Activated T-cell treated with anti-CD3 and anti-CD28 coated beads for 48 hours (primary cell): ENCODE data around the gene ARHGEF6.
A peak's percentile ranks its signal among the peaks of the same experiment; 100 is the strongest.

Experiments
- DNase-seq: peaks from one replicate; pipeline ENCODE4 v3.0.0-alpha.2; 2020; ENCODE audit warnings: low read depth

The ARHGEF6 gene

DNA sequence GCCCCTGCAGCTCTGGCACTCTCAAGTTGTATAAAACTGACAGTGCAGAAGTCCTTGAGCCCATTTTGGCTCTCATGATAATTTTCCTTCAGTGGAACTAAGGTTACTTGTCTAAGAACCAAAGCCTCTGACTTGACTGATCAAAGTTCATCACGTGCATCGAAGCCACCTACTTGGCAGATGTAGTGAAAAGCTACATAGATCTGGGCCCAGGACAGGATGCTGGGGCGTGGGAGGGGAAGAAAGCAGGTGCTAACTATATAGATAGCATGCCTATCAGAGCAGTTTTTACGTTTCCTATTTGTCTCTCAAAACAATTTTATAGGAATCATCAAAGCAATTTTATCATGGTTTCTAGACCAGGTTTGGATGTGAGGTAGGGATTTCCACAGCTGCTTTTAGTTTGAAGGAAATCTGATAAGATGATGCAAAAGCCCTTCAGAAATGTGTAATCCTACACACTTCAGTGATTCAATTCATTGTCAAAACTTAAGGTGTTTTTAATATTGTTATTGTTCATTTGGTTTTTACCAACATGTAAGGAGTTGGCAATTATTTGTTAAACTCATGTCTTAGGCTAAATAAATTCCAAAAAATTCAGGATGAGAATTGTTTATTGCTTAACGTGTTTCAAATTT is 134.0 kb downstream of the ARHGEF6 start:
- DNase-seq, result peak; percentile 38

DNA sequence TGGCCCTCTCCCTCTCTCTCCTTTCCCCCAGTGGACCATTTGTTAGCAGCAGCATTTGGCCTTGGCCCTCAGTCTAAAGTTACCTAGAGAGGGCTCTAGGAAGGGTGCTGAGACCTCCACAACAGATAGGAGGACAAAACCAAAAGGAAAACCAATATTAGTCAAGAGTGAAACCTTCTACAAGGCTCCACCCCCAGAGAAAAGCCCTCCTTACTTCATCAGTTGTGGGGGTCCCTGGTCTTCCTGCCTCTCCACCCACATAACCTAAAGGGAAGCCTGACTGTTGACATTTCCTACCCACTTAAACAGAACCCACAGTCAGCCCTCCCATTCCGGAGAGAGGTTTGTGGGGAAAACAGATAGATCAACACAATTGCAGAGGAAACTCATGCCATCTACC is 137.5 kb downstream of the ARHGEF6 start:
- DNase-seq, result no peak

DNA sequence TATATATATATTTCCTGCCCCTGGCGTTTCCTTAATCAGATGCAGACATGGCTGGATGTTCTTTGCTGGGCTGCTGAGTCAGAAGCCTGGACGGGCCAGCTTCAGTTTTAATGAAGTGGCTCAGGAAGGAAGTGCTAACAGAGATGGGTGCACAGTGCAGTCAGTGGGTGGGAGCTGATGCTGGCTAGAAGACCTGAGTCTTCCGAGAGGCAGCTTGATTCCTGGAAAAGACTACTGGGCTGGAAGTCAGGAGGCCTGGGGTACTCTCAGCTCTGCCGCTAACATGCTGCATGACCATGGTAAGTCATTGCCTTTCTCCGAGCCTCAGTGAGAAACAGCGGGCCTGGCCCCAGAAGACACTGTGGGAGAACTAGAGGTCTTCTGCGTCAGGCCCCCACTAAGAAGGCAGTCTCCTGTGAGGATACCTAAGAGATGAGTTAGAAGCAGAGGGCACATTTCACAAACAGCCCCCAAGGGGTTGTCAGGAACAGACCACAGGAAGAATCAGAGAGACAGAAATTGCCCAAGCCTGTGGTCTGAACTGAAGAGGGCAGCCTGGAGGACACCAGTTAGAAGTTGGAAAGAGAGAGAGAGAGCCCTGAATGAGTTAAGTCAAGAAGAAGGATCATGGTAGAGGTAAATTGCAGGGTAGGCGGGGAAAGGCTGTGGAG is 141.1 kb downstream of the ARHGEF6 start:
- no peak for DNase-seq

DNA sequence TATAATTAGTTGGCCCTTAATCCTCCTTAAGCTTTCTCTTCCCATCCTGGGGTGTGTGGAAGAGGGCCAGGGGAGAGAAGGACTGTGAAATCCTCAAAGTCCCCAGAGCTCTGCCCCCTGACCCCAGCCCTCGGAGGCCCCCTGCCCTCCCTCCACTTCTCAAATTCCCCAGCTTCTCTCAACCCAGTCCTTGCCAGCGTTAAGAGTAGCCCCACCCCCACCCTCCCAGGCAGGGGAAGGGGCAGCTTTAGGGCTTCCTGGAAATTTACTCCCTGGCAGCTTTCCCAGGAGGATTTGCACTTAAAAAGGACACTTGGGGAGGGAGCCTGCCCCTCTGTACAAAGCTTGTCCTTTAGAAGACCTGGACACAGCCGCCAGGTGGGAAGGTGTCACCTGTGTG is 144.6 kb downstream of the ARHGEF6 start:
- no peak for DNase-seq

DNA sequence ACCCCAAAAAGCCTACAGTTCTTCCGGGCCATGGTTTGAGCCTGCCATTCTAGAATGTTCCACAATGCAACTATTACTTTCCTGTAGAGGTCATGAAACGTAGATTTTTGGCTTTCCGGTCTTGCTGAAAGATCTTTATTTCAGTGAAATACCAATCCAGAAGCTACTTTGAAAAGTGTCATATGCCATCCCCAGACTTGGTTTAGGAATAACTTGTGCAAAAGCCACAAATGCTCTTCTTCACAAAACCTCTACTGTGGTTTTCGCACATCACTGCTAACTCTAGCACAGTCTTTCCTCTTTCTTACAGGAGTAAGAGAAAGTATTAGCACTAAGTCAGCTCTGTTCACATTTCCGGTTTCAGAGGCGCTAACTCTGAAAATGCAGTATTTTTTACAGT is 145.5 kb downstream of the ARHGEF6 start:
- DNase-seq, result no peak

DNA sequence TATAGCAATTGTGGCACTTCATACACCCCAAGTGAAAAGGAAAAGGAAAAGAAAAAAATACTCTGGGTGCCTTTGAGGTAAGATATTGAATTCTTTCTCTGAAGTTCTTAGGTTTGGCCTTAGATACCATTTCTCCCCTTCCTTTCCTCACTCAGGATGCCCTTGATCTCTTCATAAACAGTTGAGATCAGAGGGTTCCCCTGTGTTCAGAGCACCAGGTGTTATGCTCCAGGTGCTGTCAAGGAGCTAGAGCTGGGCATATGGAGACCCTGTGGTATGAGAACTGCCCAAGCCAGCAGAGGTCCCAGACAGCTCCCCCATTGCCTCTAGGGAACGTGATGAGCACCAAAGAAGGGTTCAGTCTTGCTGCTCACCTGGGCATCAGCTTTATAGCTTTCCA is 149.9 kb downstream of the ARHGEF6 start:
- no peak for DNase-seq

DNA sequence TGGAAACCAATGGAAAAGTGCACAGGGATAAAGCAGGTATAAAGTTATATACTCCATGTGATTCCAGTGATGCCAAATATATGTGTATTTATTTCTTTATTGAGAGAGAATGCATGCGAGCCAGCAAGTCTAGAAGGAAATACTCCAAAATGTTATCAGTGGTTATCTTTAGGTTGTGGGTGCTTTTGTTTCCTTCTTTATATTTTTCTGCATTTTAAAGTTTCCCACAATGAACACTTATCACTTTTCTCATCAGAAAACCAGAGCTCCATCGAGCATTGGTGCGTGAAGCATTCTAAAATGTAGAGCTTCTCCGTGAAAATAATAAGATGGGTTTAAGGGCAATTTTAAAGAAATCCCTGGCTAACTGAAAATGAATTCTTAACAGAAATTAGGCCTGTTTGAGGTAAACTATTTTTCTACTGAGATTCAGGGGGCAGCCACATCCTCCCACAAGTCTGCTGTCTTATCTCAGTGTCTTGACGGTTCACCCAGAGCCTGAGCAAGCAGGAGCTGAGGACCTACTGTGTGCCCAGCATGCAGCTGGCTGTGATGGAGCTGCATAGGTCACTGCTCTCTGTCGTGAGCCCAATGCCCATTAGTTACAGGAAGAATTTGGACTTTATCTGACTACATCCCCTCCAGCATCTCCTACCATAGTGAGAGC is 151.5 kb downstream of the ARHGEF6 start:
- no peak for DNase-seq

DNA sequence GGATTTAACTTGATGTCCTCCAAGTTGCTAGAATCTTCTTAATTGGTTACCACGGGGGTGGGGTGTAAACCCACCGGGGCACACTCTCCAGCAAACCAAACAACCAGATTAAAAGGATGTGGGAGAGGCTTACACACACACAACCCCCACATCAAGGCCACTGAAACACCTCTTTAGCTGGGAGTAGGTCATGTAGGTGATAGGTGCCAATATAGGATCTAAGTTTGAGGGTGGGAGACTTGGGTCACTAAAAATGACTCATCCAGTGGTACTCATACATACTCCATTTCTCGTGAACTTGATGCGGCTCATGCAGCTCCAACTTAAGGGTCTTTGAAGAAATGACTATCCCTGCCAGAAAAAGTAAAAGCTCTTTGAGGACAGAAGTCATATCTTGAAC is 153.3 kb downstream of the ARHGEF6 start:
- no peak for DNase-seq

DNA sequence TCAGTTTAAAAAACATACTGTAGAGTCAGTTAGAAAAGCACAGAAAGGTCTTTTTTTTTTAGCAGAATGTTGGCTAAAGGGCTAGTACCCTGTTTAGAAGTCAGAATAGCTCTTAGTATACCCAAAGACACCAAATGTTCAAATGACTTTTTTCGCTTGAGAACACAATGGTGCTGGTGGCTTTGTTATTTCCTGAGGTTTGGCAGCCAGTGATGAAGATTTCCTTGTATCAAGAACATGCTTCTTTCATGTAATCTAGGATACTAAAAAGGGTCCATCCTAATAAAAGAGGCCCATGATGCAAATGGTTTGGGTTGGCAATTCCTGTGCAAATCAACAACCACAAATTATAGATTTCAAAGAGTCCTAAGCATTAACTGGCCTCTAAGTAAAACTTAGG is 153.8 kb downstream of the ARHGEF6 start:
- DNase-seq, result no peak

DNA sequence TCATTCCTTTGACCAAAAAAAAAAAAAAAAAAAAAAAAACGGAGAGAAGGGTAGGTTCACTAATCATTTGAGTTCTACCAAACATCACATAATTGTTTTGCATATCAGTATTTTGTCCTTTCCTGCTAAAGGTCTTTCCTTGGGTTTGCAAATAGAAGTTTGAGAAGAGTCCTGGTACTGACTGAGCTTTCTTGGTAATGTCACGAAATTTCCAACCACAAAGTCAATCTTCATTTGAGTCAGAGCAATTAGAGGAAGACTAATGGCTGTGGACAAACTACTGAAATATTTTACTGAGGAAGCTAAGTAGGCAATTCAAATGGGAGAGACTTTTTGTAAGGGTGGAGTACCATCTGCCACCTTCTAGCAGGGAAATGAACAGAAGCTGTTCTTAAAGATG is 154.5 kb downstream of the ARHGEF6 start:
- no peak for DNase-seq

DNA sequence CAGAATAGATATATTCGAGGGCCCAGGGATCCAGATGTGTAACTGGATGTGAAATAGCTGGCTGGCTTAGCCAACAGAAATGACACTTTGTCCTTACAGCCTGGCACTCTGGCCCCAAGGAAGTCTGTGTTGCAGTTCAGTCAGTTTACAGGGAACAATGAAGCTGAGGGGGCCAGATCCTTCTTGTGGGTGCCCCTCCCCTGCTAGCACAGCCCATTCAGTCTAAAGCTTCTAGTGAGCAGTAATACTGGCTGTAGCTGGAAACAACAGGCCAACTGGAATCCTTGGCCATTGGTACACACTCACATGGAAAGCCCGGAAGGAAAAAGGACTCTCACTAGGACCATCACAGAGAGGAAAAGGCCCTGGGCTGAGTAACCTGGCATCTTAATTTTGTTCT is 155.5 kb downstream of the ARHGEF6 start:
- no peak for DNase-seq

DNA sequence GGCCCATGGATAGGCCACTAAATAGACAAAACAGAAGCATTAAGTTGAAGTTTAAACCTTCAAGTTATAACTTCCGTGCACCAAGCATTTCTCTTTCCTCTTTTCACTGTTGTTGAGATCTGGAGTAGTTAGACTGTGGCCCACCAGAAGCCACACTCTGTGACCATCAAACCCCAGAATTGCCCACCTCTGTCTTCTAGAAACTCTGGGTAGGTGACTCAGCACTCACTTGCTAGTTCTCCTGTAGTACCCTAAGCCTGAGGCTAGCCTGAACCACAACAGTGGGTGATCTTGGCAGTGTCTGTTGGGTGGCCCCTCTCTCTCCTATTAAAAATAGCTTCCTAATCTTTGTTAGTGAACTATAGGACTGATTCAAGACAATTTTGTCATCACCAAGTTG is 157.3 kb downstream of the ARHGEF6 start:
- no peak for DNase-seq

DNA sequence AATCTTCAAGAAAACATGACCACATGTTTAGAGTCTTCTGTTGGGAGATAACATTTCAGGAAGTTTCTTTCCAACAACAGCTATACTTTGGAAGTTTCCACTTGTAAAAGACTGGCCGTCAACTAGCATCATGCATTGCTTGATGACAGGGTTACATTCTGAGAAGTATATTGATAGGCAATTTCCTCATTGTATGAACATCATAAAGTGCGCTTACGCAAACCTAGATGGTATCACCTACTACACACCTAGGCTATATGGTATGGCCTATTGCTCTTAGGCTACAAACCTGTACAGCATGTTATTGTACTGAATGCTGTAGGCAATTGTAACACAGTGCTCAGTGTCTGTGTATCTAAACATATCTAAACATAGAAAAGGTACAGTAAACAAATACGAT is 158.2 kb downstream of the ARHGEF6 start:
- no peak for DNase-seq

DNA sequence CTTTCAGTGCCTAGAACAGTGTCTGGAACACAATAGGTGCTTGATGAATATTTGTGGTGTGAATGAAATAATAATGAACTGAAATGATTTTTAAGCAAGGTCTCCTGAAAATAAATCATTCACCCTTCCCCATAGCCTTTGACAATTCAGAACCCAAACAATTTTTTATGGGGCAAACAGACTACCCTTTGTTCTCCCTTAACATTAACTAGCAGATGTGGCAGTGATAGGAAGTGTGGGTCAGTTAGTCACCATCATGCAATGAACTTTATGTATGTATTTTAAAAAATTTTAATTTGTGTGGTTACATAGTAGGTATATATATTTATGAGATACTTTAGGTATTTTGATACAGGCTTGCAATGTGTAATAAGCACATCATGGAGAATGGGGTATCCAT is 160.0 kb downstream of the ARHGEF6 start:
- no peak for DNase-seq

DNA sequence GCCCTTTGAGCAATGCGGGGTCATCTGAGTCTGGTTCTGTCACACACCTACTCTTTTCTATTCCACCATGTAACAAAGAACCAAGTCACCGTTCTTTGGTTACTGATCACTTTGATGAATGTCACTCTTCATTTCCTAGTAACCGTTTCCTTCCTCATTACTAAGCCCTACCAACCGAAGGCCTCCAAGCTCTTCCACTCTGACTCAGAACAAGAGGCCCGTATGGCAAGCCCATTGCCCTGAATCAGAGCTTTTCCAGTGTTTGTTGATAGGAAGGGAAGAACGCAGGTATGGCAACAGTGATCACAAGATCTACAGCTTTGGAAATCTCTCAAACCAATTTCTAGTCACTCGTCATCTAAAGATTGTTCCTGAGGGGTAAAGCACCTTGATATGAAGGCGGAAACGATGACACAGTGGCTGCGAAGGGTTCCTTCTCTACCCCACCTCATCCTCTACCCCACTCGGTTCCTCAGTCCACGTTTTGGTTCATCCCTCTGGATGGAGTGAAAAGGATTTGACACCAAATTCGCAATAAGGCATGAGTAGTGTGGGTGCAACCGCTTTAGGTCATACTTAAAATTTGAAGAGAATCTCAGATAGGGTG is 160.7 kb downstream of the ARHGEF6 start:
- DNase-seq, result peak; percentile 28

DNA sequence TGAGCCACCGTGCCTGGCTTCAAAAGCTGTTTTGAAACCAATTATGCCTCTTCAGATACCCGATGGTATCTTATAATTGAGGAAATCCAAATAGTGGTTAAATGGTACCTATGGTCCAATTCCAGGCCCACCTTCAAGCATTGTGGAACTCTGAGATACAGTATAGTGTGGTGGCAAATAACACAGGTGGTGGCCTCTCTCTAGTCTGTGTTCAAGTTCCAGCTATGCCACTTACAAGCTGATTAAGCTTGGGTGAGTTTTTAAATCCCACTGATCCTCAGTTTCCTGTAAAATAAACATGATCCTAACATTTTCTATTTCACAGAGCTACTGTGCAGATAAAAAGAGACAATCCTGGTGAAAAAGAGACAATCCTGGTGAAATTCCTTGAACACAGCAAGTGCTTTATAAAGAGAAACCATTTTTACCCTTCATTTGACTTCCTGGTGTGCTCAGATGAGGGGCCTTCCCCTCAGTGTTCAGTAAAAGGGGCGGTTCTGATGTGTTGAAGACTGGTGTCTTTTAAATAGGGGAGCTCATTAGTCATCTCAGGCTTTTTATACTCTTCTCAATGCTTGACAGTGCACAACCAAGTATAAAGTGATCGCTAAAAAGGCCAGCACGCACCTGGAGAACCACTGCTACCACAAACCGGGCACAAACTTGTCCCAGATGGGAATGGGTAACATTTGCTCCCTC is 163.6 kb downstream of the ARHGEF6 start:
- no peak for DNase-seq
